RWPE2 (cell line): ENCODE results near the gene LRRTM1.
A peak's percentile ranks its signal among the peaks of the same experiment; 100 is the strongest.

Experiments used
- ATAC-seq: fragments of 200-7000 bp; cut with Tn5 transposase; 3 replicates; pipeline ENCODE4 v1.9.1; 2021; ENCODE audit warnings: low read depth
- DNase-seq: peaks from one replicate; pipeline ENCODE4 v3.0.0-alpha.2; 2020; ENCODE audit warnings: low spot score
- H3K27ac ChIP-seq: fragments of 450-650 bp; 2 replicates; pipeline ENCODE4 v1.5.1; 2017; ENCODE audit warnings: mild to moderate bottlenecking; ENCODE audit not compliant: poor library complexity, severe bottlenecking
- H3K27me3 ChIP-seq: fragments of 250-450 bp; sonication (Bioruptor Pico); 2 replicates; pipeline ENCODE4 v1.5.1; 2021; ENCODE audit warnings: mild to moderate bottlenecking, moderate library complexity; ENCODE audit not compliant: insufficient read depth, poor library complexity, severe bottlenecking
- H3K36me3 ChIP-seq: fragments of 250-450 bp; sonication (Bioruptor Pico); 2 replicates; pipeline ENCODE4 v1.5.1; 2020; ENCODE audit warnings: low read depth, mild to moderate bottlenecking, moderate library complexity
- H3K4me1 ChIP-seq: fragments of 250-450 bp; sonication (Bioruptor Pico); 2 replicates; pipeline ENCODE4 v1.5.1; 2021; ENCODE audit warnings: mild to moderate bottlenecking, moderate library complexity; ENCODE audit not compliant: insufficient read depth, poor library complexity, severe bottlenecking
- H3K4me3 ChIP-seq: fragments of 250-450 bp; sonication (Bioruptor Pico); 2 replicates; pipeline ENCODE4 v1.5.1; 2021; ENCODE audit warnings: mild to moderate bottlenecking, moderate library complexity; ENCODE audit not compliant: severe bottlenecking
- H3K9me3 ChIP-seq: fragments of 250-450 bp; sonication (Bioruptor Pico); 2 replicates; pipeline ENCODE4 v1.5.1; 2021; ENCODE audit warnings: mild to moderate bottlenecking, moderate library complexity; ENCODE audit not compliant: severe bottlenecking
- TF ChIP-seq, protein P1 (sequence below): fragments of 450-650 bp; IDR thresholded peaks from one replicate; pipeline ENCODE4 v1.5.1; 2017; ENCODE audit warnings: mild to moderate bottlenecking, moderate library complexity; ENCODE audit not compliant: poor library complexity, severe bottlenecking

The LRRTM1 gene

DNA sequence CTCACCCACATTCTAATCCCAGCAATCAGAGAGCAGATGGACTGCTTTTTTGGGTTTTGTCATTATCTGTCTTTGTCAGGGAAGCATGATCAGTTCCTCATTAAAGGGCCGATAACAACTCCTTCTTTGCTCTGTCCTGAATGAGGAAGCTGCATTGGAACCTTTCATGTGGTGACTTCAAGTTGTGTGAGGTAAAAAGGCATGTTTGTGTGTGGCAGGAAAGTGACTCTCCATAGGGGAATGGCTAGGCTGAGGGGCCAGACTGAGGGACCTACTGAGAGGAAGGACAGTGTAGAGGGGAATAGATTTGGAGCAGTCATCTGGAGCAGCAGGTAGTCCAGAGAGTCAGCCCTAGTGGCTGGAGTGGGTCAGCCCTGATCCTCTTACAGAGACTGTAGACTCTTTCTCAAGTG lies 23.6 kb upstream of the LRRTM1 start:
- Histone ChIP-seq H3K4me3 (no peak overlapping the region), H3K27me3 (peaks cover 33% of the 10 kb centered on the region), H3K36me3 (no peaks in the 10 kb centered on the region), H3K27ac (no peak overlapping the region), H3K9me3 (no peaks in the 10 kb centered on the region), H3K4me1 (no peaks in the 10 kb centered on the region)
- ATAC-seq, result 0 out of 3 replicates have a peak, but pooled peaks have one; percentile 25
- TF ChIP-seq, protein P1, sequence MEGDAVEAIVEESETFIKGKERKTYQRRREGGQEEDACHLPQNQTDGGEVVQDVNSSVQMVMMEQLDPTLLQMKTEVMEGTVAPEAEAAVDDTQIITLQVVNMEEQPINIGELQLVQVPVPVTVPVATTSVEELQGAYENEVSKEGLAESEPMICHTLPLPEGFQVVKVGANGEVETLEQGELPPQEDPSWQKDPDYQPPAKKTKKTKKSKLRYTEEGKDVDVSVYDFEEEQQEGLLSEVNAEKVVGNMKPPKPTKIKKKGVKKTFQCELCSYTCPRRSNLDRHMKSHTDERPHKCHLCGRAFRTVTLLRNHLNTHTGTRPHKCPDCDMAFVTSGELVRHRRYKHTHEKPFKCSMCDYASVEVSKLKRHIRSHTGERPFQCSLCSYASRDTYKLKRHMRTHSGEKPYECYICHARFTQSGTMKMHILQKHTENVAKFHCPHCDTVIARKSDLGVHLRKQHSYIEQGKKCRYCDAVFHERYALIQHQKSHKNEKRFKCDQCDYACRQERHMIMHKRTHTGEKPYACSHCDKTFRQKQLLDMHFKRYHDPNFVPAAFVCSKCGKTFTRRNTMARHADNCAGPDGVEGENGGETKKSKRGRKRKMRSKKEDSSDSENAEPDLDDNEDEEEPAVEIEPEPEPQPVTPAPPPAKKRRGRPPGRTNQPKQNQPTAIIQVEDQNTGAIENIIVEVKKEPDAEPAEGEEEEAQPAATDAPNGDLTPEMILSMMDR, result no peak
- DNase-seq, result no peak

DNA sequence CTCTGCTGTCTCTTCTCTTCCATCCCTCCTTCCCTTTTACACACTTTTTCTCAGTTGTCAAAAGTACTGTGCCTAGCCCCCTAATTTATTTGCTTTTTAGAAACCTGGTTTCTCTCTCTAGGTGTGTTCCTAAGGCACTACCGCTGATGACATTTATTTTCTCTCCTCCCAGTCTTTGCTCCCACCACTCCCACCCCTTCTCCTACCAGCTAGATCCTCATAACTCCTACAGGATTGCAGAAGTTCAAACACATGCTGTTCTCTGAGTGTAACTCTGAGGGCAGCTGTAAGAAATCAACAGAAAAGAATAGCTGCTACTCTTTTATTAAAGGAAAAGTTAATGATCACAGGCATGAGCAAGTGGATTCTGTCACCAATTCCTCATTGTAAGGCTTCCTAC lies 22.3 kb upstream of the LRRTM1 start:
- TF ChIP-seq, protein P1, result no peak
- H3K27ac ChIP-seq, result no peak overlapping the region
- DNase-seq (no peak), ATAC-seq (no peak)
- no peaks in the 10 kb centered on the region for H3K4me1 ChIP-seq
- H3K27me3 ChIP-seq, result peaks cover 45% of the 10 kb centered on the region
- H3K36me3 ChIP-seq, result no peaks in the 10 kb centered on the region
- no peaks in the 10 kb centered on the region for H3K9me3 ChIP-seq
- no peak overlapping the region for H3K4me3 ChIP-seq

DNA sequence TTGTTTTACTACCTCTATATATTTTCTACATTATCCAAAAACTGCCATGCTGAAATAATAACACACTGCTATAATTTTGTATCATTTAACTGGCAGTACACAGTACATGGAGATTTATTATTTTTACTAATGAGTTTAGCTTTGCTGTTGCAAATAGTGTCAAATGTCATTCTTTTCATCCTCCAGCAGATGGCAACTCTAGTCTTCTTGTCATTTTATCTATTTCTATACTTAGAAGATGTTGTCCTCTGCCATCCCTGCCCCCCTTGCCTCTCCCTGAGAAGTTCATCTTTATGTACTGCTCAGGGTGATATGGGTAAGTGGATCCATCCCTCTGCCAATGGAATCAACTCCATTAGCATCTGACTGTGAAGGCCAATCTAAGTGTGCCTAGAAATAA lies 21.7 kb upstream of the LRRTM1 start:
- TF ChIP-seq, protein P1, result peak; percentile 60
- Histone ChIP-seq H3K4me1 (no peaks in the 10 kb centered on the region), H3K27me3 (peaks cover 51% of the 10 kb centered on the region), H3K4me3 (no peak overlapping the region), H3K27ac (no peak overlapping the region), H3K36me3 (no peaks in the 10 kb centered on the region), H3K9me3 (no peaks in the 10 kb centered on the region)
- ATAC-seq (peak; percentile 27; the same call in 1 of the 3 replicates), DNase-seq (no peak)

DNA sequence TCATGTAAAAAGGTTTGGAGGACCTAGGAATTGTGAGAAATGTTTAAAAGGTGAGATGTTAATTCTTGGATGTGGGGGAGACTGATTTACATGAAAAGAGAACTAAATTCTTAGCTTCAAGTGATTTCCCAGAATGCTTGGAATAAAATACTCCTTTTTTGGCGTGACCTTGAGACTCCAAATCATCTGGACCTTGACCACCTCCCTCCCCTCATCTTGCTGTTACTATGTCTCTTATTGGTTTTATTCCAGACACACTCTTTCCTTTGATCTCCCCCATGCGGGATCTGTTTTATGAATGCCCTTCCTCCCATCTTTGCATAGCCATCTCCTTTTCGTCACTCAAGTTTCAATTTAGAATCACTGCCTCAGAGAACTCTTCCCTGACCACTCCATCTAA lies 20.0 kb upstream of the LRRTM1 start:
- Histone ChIP-seq H3K27me3 (peaks cover 68% of the 10 kb centered on the region), H3K36me3 (no peaks in the 10 kb centered on the region), H3K27ac (no peak overlapping the region), H3K9me3 (no peaks in the 10 kb centered on the region), H3K4me3 (no peak overlapping the region), H3K4me1 (no peaks in the 10 kb centered on the region)
- no peak for ATAC-seq
- DNase-seq, result no peak
- TF ChIP-seq, protein P1, result no peak

DNA sequence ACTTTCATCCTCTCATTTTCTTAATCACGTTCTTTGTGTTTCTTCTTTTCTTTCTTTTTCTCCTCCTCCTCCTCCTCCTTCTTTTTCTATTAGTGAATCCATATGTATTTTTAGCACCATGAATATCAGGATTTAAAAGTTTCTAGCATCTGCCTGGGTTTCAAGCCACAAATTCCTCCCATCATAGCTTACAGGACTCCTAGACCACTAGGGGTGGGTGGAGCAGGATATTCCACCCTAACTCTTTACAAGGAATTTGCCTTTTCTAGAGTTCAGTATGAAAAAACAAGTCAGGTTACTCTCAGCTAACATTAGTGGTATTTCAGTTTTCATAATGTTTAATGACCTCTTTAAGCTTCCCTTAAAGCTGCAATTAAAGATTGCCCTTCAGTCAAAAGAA lies 19.1 kb upstream of the LRRTM1 start:
- Histone ChIP-seq H3K4me3 (no peak overlapping the region), H3K4me1 (no peaks in the 10 kb centered on the region), H3K9me3 (no peaks in the 10 kb centered on the region), H3K27ac (no peak overlapping the region), H3K27me3 (peaks cover 69% of the 10 kb centered on the region), H3K36me3 (no peaks in the 10 kb centered on the region)
- no peak for ATAC-seq
- no peak for DNase-seq
- TF ChIP-seq, protein P1, result no peak
